ENCODE measurements around the gene SETD4.

Gene SETD4

GRCh38 chr21:36004441-36004840, 55.9 kb downstream of the SETD4 start:
- no peak for DNase-seq

GRCh38 chr21:36003776-36004175, 56.5 kb downstream of the SETD4 start:
- no peak for DNase-seq

GRCh38 chr21:35996217-35996616, 64.1 kb downstream of the SETD4 start:
- no peak for DNase-seq

GRCh38 chr21:35995522-35996088, 64.7 kb downstream of the SETD4 start:
- no peak for DNase-seq

GRCh38 chr21:35994613-35995012, 65.7 kb downstream of the SETD4 start:
- no peak for DNase-seq

- DNase-seq: no peak
Observed at GRCh38 chr21:35993875-35994490, 66.3 kb downstream of the SETD4 start.

- DNase-seq: no peak
Observed at GRCh38 chr21:35991131-35991530, 69.2 kb downstream of the SETD4 start.

GRCh38 chr21:35990609-35991008, 69.7 kb downstream of the SETD4 start:
- no peak for DNase-seq

GRCh38 chr21:35989138-35989735, 71.1 kb downstream of the SETD4 start:
- no peak for DNase-seq

GRCh38 chr21:35988416-35989137, 71.7 kb downstream of the SETD4 start:
- DNase-seq: peak; percentile 60

GRCh38 chr21:35987475-35987874, 72.9 kb downstream of the SETD4 start:
- DNase-seq: peak; percentile 80

GRCh38 chr21:35984654-35985361, 75.5 kb downstream of the SETD4 start:
- DNase-seq: no peak

All from NCI-H69 (cell line).